Duodenal mucosa (tissue), 2 donors: Measurements from ENCODE around the gene KLHL12.

Experiments
- H3K27ac ChIP-seq: one replicate; pipeline ENCODE4 v1.7.0; 2013; ENCODE audit warnings: low read depth, low read length
- H3K27me3 ChIP-seq, 2 donors: one replicate each; pipeline ENCODE4 v1.7.0; 2013; ENCODE audit warnings: low read length in 2 of 2, control low read depth in 1 of 2; ENCODE audit not compliant: insufficient read depth in 2 of 2, control insufficient read depth in 1 of 2
- H3K36me3 ChIP-seq, 2 donors: one replicate each; pipeline ENCODE4 v1.7.0; 2013; ENCODE audit warnings: low read length in 2 of 2, control low read depth in 1 of 2; ENCODE audit not compliant: insufficient read depth in 2 of 2, control insufficient read depth in 1 of 2
- H3K4me1 ChIP-seq, 2 donors: one replicate each; pipeline ENCODE4 v1.7.0; 2013; ENCODE audit warnings: low read length in 2 of 2, control low read depth in 1 of 2; ENCODE audit not compliant: insufficient read depth in 2 of 2, control insufficient read depth in 1 of 2
- H3K4me3 ChIP-seq, 2 donors: one replicate each; pipeline ENCODE4 v1.7.0; 2013; ENCODE audit warnings: low read length in 2 of 2, low read depth in 1 of 2
- H3K9ac ChIP-seq, 2 donors: one replicate each; pipeline ENCODE4 v1.7.0; 2013; ENCODE audit warnings: low read length in 2 of 2, low read depth in 1 of 2
- H3K9me3 ChIP-seq, 2 donors: one replicate each; pipeline ENCODE4 v1.7.0; 2013; ENCODE audit warnings: low read length in 2 of 2, control low read depth in 1 of 2; ENCODE audit not compliant: control insufficient read depth in 1 of 2

The KLHL12 gene

GRCh38 chr1:202861420-202862132, 65.5 kb downstream of the KLHL12 start:
- Histone ChIP-seq H3K36me3 (no peaks in the 10 kb centered on the region), H3K27me3 (no peaks in the 10 kb centered on the region), H3K9ac (peak overlapping the region; percentile 50 to 57), H3K27ac (no peak overlapping the region), H3K4me1 (peaks cover 46 to 54% of the 10 kb centered on the region in 2 donors), H3K4me3 (peak overlapping the region; percentile 72 to 86), H3K9me3 (no peaks in the 10 kb centered on the region)

- H3K9ac ChIP-seq: peak overlapping the region; percentile 50 to 57
- no peak overlapping the region for H3K27ac ChIP-seq
- H3K4me3 ChIP-seq: peak overlapping the region; percentile 72 to 86
- no peaks in the 10 kb centered on the region for H3K27me3 ChIP-seq
- H3K9me3 ChIP-seq: no peaks in the 10 kb centered on the region
- peaks cover 46 to 54% of the 10 kb centered on the region in 2 donors for H3K4me1 ChIP-seq
- peaks cover 0 to 2% of the 10 kb centered on the region in 2 donors for H3K36me3 ChIP-seq
These were observed 66.2 kb downstream of the KLHL12 start for GRCh38 chr1:202860744-202861419.

DNA sequence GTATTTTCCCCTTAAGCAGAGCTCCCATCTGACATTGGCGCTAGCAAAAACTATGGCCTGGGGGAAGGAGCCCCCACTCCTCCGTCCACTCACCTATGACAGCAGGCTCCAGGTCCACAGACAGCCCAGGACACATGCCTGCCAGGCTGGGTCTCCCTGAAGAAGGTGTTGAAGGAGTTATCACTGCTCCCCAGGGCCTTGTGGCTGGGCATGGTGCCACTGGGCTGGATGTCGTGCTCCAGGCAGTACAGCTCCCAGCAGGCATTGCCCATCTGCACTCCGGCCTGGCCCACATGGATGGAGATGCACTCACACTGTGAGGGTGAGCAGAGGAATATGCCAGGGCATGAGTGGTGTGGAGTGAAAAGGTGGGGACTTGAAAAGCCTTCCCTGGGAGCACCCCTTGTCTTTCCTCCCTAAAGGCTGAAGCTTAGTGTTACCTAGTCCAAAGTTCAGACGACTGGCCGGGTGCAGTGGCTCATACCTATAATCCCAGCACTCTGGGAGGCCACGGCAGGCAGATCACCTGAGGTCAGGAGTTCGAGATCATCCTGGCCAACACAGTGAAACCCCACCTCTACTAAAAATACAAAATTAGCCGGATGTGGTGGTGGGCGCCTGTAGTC, 68.1 kb downstream of the KLHL12 start:
- no peaks in the 10 kb centered on the region for H3K9me3 ChIP-seq
- H3K27me3 ChIP-seq: no peaks in the 10 kb centered on the region
- peaks cover 46 to 54% of the 10 kb centered on the region in 2 donors for H3K4me1 ChIP-seq
- no peak overlapping the region for H3K27ac ChIP-seq
- no peak overlapping the region for H3K4me3 ChIP-seq
- H3K9ac ChIP-seq: no peak overlapping the region
- peaks cover 0 to 11% of the 10 kb centered on the region in 2 donors for H3K36me3 ChIP-seq

DNA sequence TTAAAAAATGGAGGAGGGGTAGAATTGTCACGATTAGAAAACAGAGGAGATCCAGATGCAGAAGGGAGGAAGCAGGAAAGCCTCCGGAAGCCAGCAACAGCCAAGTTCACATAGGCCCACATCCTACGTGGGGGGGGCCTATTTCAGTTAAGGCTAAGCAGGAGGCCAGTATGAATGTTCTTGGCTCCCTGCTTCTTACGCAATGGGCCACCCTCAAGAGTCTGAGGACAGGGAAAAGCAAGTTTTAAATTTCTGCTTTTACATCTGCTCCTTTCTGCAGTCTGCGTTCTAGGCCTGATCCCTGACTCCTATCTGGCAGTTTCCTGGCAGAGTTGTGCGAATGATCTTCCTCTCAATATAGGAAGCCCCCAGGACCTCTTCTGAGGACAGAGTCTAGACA, 68.7 kb downstream of the KLHL12 start:
- Histone ChIP-seq H3K27ac (no peak overlapping the region), H3K9ac (no peak overlapping the region), H3K36me3 (peaks cover 0 to 11% of the 10 kb centered on the region in 2 donors), H3K27me3 (no peaks in the 10 kb centered on the region), H3K9me3 (no peaks in the 10 kb centered on the region), H3K4me1 (peaks cover 46 to 49% of the 10 kb centered on the region in 2 donors), H3K4me3 (no peak overlapping the region)

- H3K36me3 ChIP-seq: peaks cover 0 to 11% of the 10 kb centered on the region in 2 donors
- no peaks in the 10 kb centered on the region for H3K9me3 ChIP-seq
- H3K4me3 ChIP-seq: no peak overlapping the region
- no peaks in the 10 kb centered on the region for H3K27me3 ChIP-seq
- peaks cover 38 to 41% of the 10 kb centered on the region in 2 donors for H3K4me1 ChIP-seq
- H3K9ac ChIP-seq: no peak overlapping the region
- no peak overlapping the region for H3K27ac ChIP-seq
These were observed 69.9 kb downstream of the KLHL12 start for GRCh38 chr1:202857136-202857610.

DNA sequence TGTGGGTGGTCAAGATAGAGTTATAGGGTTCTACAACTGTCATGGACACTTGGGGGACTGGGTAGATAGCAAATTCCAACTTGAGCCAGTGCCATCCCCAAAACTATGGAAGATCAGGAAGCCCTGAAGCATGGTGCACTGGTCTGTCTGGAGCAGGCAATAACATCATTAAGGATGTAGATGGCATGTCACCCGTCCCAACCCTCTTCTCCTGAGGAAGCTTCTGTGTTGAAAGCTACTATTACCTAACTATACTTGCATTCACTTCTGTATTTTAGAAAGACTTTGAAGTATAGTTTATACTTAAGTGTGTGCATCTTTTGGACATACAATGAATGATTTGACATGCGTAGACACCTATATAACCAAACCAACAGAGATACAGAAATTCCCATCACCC, 71.0 kb downstream of the KLHL12 start:
- Histone ChIP-seq H3K4me1 (peaks cover 34 to 36% of the 10 kb centered on the region in 2 donors), H3K9ac (no peak overlapping the region), H3K4me3 (no peak overlapping the region), H3K9me3 (no peaks in the 10 kb centered on the region), H3K27ac (no peak overlapping the region), H3K27me3 (no peaks in the 10 kb centered on the region), H3K36me3 (peaks cover 0 to 11% of the 10 kb centered on the region in 2 donors)

DNA sequence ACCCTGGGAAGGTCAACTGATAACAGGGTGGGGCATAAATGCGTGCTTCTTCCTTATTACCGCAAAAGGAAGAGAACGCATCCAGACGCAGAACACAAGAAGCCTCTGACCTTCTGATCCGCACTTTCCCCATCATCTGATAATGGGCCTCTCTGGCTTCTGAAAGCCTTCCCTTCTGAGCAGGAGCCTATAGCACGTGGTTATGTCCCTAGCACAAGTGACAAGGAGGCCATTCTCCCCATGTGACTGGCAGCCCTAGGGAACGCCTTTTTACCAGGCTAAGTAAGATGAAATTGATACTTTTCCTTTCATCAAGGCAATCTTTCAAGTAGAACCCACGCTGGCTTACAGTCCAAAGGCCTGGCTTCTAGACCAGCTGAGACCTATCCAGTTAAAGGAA, 72.2 kb downstream of the KLHL12 start:
- Histone ChIP-seq H3K4me1 (peaks cover 28 to 30% of the 10 kb centered on the region in 2 donors), H3K27ac (no peak overlapping the region), H3K27me3 (no peaks in the 10 kb centered on the region), H3K9ac (no peak overlapping the region), H3K9me3 (no peaks in the 10 kb centered on the region), H3K4me3 (no peak overlapping the region), H3K36me3 (peaks cover 0 to 11% of the 10 kb centered on the region in 2 donors)

DNA sequence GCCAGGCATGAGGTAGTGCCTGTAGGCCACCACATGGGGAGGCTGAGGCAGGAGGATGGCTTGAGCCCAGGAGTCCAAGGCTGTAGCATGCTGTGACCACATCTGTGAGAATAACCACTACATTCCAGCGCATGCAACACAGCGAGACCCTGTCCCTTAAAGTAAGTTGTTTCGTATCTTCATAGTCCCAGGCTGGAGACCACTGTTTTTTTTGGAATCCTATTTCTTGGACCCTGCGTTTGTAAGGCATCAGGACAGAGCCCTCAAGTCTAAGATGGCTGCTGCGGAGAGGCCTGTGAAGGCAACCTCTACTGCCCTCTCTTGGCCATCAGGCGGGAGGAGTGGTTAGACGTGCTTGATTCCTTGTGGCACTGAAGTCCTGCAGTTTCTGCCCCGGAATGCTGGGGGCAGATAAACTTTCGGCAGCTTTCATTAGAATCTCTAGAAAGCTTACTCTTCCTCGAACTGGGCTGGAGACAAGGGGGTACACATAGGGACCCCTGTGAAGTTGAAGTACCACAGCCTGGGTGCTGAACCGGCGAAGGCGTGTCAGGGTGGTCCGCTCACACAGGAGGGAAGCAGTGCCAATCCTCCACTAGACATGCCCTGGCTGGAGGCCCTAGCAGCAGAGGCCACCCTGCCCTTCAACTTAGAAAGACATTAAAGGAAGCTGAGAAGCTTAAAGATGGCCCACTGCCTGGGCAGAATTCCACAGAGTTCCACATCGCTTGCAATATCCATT, 74.7 kb downstream of the KLHL12 start:
- H3K9me3 ChIP-seq: no peaks in the 10 kb centered on the region
- no peak overlapping the region for H3K27ac ChIP-seq
- H3K27me3 ChIP-seq: no peaks in the 10 kb centered on the region
- peaks cover 7% of the 10 kb centered on the region in 2 donors for H3K4me1 ChIP-seq
- no peak overlapping the region for H3K4me3 ChIP-seq
- H3K36me3 ChIP-seq: peaks cover 0 to 11% of the 10 kb centered on the region in 2 donors
- no peak overlapping the region for H3K9ac ChIP-seq

DNA sequence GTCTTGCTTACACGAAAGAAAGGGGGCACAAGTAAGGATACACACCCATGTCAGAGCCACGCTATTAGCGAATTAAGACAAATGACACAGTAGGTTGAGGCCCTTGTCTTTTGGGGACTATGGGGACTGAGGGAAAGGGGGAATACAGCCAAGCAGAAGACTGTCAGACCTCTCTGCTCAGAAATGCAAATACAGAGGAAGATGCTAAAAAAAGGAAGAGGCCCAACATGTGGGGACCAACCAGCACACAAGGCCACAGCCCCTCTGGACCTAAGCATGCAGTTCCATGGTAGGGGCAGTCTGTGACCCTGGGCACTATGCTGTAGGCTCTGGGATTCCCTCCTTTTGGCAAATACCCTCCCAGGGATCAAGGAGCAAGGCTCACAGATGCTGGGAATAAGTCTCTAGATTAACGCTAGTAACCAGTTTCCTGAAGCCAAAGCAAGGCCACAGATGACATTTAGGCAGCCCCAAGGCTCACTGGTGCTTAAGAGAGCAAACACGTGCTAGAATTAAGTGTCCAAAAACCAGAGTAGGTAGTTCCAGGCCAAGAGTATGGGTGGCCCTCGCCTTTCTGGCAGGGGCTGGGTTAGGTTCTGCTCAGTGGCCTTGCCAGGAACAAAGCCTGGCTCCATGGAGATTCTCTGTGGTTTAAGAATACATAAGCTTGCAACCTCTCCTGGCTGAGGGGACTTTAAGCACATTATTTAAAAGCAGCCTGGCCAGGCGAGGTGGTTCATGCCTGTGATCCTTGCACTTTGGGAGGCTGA, 76.3 kb downstream of the KLHL12 start:
- H3K4me1 ChIP-seq: no peaks in the 10 kb centered on the region
- no peaks in the 10 kb centered on the region for H3K9me3 ChIP-seq
- H3K27ac ChIP-seq: no peak overlapping the region
- peaks cover 0 to 7% of the 10 kb centered on the region in 2 donors for H3K36me3 ChIP-seq
- no peaks in the 10 kb centered on the region for H3K27me3 ChIP-seq
- H3K9ac ChIP-seq: no peak overlapping the region
- H3K4me3 ChIP-seq: no peak overlapping the region
